Loucy (cell line): ENCODE measurements around the gene MAPK7.

ENCODE experiments used
- H2AFZ ChIP-seq: fragments of 200-600 bp; sonication (generic); 2 replicates; pipeline ENCODE4 v1.6.0; 2016; ENCODE audit warnings: antibody characterized with exemption, mild to moderate bottlenecking, low read length, moderate library complexity
- H3F3A ChIP-seq: fragments of 200-600 bp; 2 replicates; pipeline ENCODE4 v1.6.0; 2016; ENCODE audit warnings: antibody characterized with exemption, low read depth, mild to moderate bottlenecking
- H3K27me3 ChIP-seq: fragments of 200-600 bp; sonication (generic); 2 replicates; pipeline ENCODE4 v1.6.1; 2014; ENCODE audit warnings: low read length, mild to moderate bottlenecking; ENCODE audit not compliant: insufficient read depth, poor library complexity, severe bottlenecking
- H3K36me3 ChIP-seq: fragments of 200-600 bp; sonication (generic); 2 replicates; pipeline ENCODE4 v1.6.1; 2016; ENCODE audit warnings: low read length; ENCODE audit not compliant: insufficient read depth
- H3K4me1 ChIP-seq: fragments of 200-600 bp; sonication (generic); 2 replicates; pipeline ENCODE4 v1.5.1; 2014; ENCODE audit warnings: low read length, mild to moderate bottlenecking; ENCODE audit not compliant: insufficient read depth, poor library complexity, severe bottlenecking
- H3K4me2 ChIP-seq: fragments of 200-600 bp; sonication (generic); 2 replicates; pipeline ENCODE4 v1.6.0; 2014; ENCODE audit warnings: antibody characterized with exemption, low read length, low read depth, mild to moderate bottlenecking; ENCODE audit not compliant: poor library complexity, severe bottlenecking
- H3K4me3 ChIP-seq: fragments of 200-600 bp; sonication (generic); 2 replicates; pipeline ENCODE4 v1.5.1; 2014; ENCODE audit warnings: low read length, mild to moderate bottlenecking, mixed read lengths; ENCODE audit not compliant: poor library complexity, severe bottlenecking
- H3K79me2 ChIP-seq: fragments of 200-600 bp; sonication (generic); 2 replicates; pipeline ENCODE4 v1.6.1; 2014; ENCODE audit warnings: low read length; ENCODE audit not compliant: insufficient read depth
- H3K9ac ChIP-seq: fragments of 200-600 bp; sonication (generic); 2 replicates; pipeline ENCODE4 v1.6.0; 2014; ENCODE audit warnings: mild to moderate bottlenecking, low read depth, low read length, moderate library complexity; ENCODE audit not compliant: poor library complexity, severe bottlenecking
- H3K9me2 ChIP-seq: fragments of 200-600 bp; sonication (generic); replicated peaks from 2 replicates; pipeline ENCODE4 v1.6.1; 2016; ENCODE audit warnings: low read depth, low read length, mixed read lengths
- H3K9me3 ChIP-seq: fragments of 200-600 bp; sonication (generic); 2 replicates; pipeline ENCODE4 v1.6.1; 2014; ENCODE audit warnings: mild to moderate bottlenecking, antibody characterized with exemption, low read length, low read depth; ENCODE audit not compliant: insufficient read depth
- H4K20me1 ChIP-seq: fragments of 200-600 bp; sonication (generic); 2 replicates; pipeline ENCODE4 v1.6.0; 2014; ENCODE audit warnings: antibody characterized with exemption, low read length, mild to moderate bottlenecking; ENCODE audit not compliant: insufficient read depth, poor library complexity, severe bottlenecking
- EZH2phosphoT487 ChIP-seq: fragments of 200-600 bp; IDR thresholded peaks from 2 replicates; pipeline ENCODE4 v1.6.1; 2018; ENCODE audit warnings: antibody characterized with exemption, mild to moderate bottlenecking, moderate library complexity, borderline replicate concordance
- TF ChIP-seq, protein P1 (sequence below): fragments of 200-600 bp; sonication (generic); conservative IDR thresholded peaks from 2 replicates; pipeline ENCODE4 v1.5.1; 2014; ENCODE audit warnings: mild to moderate bottlenecking, antibody characterized with exemption, low read length

The MAPK7 gene

DNA sequence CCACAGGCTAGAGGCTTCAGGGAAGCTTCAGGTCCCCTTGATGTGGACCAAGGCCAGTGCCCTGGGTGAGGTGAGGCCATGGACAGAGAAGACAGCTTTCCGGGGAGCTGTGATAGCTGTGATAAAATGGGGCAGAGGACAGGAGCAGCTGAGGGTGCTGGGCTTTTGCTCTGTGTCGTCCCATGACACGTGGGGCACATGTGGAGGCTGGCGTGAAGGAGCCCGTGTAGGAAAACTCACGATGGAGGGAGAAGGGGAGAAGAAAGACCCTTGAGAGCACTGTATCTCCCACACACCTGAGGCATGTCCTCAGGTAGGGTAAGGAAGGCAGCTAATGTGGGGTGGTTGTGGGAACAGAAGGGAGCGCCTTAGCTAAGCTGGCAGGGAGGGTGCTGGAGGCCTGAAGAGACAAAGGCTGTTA lies 37.1 kb upstream of the MAPK7 start:
- TF ChIP-seq EZH2phosphoT487: no peak
- no peaks in the 10 kb centered on the region for H3K79me2 ChIP-seq

DNA sequence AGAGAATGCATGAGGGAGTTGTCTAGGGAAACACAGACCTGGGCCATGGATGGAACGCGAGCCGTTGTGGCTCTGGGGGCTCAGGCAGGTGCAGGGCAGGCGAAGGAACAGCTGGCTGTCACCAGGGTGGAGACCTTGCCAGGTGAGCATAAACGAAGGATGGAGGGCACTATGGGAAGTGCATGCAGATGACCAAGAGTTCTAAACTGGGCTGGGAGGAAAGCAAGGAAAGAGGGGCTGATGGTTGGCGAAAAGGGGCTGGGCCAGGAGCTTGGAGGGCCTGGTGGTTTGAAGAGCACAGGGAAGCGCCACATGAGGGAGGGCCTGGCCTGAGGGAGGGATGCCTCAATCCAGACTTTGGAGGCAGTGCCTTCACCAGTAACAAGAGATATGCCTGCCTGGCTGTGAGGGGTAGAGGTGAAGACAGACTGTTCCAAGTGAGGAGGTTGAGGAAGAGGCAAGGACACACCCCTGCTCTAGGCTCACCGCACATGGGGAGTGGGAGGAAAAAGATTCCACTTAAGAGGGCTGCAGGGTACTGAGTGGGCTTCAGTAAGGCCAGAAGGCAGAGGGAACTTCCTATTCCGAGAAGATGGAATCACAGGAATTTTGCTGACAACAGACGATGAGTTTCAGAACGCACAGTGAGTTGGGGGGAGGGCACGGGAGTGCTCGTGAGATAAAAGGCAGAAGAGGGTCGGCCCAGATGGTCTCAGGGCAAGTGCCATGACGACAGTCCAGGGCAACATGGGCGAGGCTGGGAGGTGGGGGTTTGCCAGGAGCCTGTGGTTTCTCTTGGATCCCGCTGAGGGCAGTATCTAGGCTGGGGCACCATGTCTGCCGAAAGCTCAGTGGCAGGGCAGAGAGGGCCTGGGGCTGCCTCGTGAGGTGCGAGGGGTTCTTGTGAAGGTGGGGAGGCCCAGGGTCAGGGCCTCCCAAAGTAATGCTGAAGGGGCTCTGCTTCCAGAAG lies 36.4 kb upstream of the MAPK7 start:
- no peaks in the 10 kb centered on the region for H3F3A ChIP-seq
- no peaks in the 10 kb centered on the region for H3K27me3 ChIP-seq
- no peak overlapping the region for H2AFZ ChIP-seq
- no peak overlapping the region for H3K4me2 ChIP-seq
- no peaks in the 10 kb centered on the region for H4K20me1 ChIP-seq
- H3K9me2 ChIP-seq: no peaks in the 10 kb centered on the region
- no peak overlapping the region for H3K4me3 ChIP-seq
- H3K9ac ChIP-seq: no peak overlapping the region
- H3K4me1 ChIP-seq: no peaks in the 10 kb centered on the region
- no peaks in the 10 kb centered on the region for H3K79me2 ChIP-seq
- no peaks in the 10 kb centered on the region for H3K36me3 ChIP-seq
- TF ChIP-seq EZH2phosphoT487: no peak
- TF ChIP-seq, protein P1, sequence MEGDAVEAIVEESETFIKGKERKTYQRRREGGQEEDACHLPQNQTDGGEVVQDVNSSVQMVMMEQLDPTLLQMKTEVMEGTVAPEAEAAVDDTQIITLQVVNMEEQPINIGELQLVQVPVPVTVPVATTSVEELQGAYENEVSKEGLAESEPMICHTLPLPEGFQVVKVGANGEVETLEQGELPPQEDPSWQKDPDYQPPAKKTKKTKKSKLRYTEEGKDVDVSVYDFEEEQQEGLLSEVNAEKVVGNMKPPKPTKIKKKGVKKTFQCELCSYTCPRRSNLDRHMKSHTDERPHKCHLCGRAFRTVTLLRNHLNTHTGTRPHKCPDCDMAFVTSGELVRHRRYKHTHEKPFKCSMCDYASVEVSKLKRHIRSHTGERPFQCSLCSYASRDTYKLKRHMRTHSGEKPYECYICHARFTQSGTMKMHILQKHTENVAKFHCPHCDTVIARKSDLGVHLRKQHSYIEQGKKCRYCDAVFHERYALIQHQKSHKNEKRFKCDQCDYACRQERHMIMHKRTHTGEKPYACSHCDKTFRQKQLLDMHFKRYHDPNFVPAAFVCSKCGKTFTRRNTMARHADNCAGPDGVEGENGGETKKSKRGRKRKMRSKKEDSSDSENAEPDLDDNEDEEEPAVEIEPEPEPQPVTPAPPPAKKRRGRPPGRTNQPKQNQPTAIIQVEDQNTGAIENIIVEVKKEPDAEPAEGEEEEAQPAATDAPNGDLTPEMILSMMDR: no peak
- H3K9me3 ChIP-seq: no peaks in the 10 kb centered on the region

More for the DNA sequence above, 37.1 kb upstream of the MAPK7 start:
- no peaks in the 10 kb centered on the region for H3K36me3 ChIP-seq
- H3F3A ChIP-seq: no peaks in the 10 kb centered on the region
- no peaks in the 10 kb centered on the region for H3K4me1 ChIP-seq
- H2AFZ ChIP-seq: no peak overlapping the region
- no peak overlapping the region for H3K4me3 ChIP-seq
- no peaks in the 10 kb centered on the region for H4K20me1 ChIP-seq
- H3K4me2 ChIP-seq: no peak overlapping the region
- H3K9me2 ChIP-seq: no peaks in the 10 kb centered on the region
- H3K9ac ChIP-seq: no peak overlapping the region
- H3K27me3 ChIP-seq: peaks cover 5% of the 10 kb centered on the region
- no peaks in the 10 kb centered on the region for H3K9me3 ChIP-seq

DNA sequence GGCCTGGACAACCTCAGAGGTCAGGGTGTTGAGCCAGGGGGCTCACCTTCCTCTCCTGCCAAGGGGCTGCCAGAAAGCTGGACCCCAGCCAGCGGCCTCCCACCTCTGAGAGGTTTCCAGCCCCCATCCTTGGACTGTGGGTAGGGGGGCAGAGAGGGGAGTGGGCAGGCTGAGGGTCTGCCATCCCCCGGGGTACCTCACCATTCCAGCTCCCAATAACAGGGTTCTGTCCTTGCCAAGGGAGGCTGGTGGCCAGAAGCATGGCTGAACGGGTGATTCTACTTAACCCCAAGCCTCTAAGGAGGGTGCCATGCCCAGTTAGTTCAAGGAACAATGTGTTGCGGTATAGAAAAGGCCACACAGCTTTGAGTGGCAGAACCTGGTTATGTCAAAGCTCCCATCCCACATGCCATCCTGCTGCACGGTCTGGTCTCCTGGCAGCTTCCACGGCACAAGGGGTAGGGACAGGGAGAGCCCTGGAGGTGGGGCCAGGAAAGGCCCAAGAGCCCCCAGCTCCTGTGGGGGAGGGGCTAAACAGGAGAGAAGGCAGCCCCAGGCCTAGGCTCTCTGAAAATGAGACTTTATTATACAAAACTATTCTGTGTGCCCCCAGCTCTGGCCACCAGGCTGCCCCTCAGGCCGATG lies 35.6 kb upstream of the MAPK7 start:
- no peak overlapping the region for H3K9ac ChIP-seq
- H3F3A ChIP-seq: no peaks in the 10 kb centered on the region
- TF ChIP-seq, protein P1: no peak
- no peaks in the 10 kb centered on the region for H3K79me2 ChIP-seq
- no peaks in the 10 kb centered on the region for H3K4me1 ChIP-seq
- no peaks in the 10 kb centered on the region for H3K9me3 ChIP-seq
- H3K4me2 ChIP-seq: no peak overlapping the region
- H3K4me3 ChIP-seq: no peak overlapping the region
- H3K36me3 ChIP-seq: no peaks in the 10 kb centered on the region
- no peak overlapping the region for H2AFZ ChIP-seq
- no peaks in the 10 kb centered on the region for H4K20me1 ChIP-seq
- no peaks in the 10 kb centered on the region for H3K27me3 ChIP-seq
- no peaks in the 10 kb centered on the region for H3K9me2 ChIP-seq
